ENCODE results near the gene SESN2.

Gene SESN2, protein sequence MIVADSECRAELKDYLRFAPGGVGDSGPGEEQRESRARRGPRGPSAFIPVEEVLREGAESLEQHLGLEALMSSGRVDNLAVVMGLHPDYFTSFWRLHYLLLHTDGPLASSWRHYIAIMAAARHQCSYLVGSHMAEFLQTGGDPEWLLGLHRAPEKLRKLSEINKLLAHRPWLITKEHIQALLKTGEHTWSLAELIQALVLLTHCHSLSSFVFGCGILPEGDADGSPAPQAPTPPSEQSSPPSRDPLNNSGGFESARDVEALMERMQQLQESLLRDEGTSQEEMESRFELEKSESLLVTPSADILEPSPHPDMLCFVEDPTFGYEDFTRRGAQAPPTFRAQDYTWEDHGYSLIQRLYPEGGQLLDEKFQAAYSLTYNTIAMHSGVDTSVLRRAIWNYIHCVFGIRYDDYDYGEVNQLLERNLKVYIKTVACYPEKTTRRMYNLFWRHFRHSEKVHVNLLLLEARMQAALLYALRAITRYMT

DNA sequence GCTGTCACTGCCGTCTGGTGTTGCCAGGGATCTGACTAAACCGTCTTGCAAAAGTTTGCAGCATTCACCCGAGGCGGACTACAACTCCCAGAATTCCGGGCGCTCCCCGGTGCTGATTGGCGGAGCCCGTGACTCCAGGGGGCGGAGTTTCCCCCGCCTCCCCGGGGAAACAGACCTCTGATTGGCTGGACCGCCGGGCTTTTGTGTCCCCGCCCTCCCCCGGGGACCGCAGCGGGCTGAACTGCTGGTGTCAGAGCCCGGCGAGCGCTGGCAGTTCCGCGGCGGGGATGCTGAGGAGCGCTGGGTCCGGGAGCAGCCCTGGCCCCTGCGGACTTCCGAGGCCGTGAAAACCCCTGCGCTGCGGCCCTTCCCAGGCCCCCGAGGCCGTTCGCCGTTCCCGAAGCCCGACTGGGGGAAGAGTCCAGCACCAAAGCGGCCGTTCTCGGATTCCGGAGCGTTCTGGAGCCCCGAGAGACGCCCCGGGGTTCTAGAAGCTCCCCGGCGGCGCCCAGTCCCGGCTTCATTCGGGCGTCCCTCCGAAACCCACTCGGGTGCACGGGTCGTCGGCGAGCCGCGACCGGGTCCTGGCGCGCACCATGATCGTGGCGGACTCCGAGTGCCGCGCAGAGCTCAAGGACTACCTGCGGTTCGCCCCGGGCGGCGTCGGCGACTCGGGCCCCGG is at the start of gene SESN2:
SESN2 (plus strand) TSS at position 267 of the 682 bp plus-strand sequence; CDS start at position 597, 330 bp downstream.
- peak; percentile 100 for DNase-seq

DNA sequence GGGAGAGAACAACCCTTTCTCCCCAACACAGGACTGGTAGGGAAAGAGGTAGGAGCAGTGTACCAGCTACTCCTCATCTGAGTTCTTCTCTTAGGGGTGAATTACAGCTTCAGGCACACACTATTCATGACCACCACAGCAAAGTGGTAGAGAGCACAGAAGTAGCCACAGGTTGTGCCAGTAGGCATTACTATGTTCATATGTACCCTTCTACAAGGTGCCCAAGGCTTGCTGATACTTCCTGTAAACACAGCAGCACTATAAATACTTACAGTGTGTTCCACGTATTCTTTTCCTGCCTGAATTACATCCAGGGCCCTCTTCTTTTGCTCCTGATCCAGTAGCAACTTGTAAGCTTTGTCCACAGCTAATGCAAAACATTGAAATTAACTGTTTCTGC is 49.6 kb upstream of the SESN2 start:
- no peak for DNase-seq

DNA sequence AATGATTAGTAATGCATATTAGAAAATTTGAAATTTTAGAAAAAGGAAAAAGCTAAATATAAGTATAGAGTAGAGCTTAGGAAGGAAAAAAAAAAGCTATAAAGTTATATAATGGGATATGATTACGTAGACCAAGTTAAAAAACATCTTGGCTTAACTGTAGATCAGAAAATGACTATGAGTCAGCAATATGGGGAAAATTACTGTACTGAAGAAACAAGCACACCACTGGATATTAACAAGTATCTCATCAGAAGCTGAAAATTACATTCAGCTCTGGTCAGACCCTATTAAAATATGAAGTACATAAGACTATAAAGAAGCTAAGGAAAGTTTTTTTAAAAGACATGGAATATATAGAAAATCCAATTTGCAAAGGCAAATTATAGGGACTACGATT is 46.0 kb upstream of the SESN2 start:
- no peak for DNase-seq

DNA sequence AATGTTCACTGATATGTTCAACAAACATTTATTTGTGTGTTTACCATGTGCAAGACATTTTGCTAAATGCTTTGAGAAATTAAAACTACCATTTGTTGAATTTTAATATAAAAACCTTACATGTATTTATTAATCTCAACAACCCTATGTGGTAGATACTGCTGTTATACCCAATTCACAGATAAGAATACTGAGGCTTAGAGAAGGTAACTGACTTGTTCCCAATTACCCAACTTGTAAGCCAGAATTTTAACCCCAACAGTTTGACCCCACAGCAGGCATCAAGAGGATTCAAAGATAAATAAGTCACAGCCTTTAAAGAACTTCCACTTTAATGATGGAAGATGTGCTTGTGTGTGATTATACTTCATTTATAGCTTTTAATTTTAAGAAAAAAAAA is 30.2 kb upstream of the SESN2 start:
- DNase-seq, result no peak

DNA sequence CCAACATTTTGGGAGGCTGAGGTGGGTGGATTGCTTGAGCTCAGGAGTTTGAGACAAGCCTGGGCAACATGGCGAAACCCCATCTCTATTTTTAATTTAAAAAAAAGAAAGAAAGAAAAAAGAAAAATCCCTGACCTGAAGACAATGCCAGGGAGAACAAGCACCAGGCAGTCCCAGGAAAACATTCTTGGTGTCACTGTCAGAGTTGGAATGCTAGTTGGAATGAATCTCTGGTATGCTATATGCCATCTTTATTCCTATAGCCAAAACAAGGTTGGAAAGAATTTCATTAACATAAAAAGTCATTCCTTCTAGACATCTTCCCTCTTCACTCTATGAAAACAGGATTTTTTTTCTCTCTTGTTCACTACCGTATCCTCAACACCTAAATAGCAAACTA is 29.3 kb upstream of the SESN2 start:
- DNase-seq, result no peak

DNA sequence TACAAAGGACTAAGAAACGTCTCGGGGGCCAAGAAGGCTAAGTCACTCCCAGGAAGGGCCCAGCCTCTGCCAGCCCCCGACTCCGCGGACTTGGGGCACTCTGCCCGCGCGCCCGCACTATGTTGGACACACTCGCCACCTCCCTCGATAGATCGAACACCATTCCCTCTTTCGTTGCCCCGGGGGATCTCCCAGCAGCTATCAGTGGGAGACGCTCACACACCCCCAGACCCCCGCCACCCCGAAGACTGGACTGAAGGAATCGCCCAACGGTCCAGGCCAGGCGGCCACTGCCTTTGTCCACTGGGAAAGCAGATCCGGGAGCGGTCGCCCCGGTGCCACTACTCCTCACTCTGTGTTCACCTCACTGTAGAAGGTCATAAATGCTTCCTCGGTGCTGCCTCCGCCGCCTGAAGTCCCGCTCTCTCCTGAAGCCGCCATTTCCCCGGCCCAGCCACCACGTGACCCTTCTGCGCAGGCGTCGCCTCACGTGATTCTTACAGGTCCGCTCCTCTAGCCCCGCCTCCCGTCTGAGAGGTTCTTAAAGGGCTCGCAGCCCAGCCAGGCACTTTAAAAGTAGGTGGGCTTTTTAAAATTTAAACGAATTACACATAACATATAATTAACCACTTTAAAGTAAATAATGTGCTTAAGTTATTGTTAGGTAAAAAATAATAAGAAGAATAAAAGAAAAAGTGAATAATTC is 26.6 kb upstream of the SESN2 start, which contains the start of gene DNAJC8:
DNAJC8 (minus strand) TSS at position 472 of the 706 bp plus-strand sequence; CDS start at position 441, 31 bp downstream.
- DNase-seq, result peak; percentile 95

DNA sequence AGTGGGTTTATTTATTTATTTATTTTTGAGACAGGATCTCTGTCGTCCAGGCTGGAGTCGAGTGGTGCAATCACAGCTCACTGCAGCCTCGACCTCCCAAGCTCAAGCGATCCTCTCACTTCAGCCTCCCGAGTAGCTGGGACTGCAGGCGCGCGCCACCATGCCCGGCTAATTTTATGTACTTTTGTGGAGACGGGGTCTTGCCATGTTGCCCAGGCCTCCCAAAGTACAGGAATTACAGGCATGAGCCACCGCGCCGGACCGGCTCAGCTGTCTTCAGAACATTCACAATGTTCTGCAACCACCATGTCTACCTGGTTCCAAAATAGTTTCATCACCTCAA is 26.1 kb upstream of the SESN2 start:
- no peak for DNase-seq

DNA sequence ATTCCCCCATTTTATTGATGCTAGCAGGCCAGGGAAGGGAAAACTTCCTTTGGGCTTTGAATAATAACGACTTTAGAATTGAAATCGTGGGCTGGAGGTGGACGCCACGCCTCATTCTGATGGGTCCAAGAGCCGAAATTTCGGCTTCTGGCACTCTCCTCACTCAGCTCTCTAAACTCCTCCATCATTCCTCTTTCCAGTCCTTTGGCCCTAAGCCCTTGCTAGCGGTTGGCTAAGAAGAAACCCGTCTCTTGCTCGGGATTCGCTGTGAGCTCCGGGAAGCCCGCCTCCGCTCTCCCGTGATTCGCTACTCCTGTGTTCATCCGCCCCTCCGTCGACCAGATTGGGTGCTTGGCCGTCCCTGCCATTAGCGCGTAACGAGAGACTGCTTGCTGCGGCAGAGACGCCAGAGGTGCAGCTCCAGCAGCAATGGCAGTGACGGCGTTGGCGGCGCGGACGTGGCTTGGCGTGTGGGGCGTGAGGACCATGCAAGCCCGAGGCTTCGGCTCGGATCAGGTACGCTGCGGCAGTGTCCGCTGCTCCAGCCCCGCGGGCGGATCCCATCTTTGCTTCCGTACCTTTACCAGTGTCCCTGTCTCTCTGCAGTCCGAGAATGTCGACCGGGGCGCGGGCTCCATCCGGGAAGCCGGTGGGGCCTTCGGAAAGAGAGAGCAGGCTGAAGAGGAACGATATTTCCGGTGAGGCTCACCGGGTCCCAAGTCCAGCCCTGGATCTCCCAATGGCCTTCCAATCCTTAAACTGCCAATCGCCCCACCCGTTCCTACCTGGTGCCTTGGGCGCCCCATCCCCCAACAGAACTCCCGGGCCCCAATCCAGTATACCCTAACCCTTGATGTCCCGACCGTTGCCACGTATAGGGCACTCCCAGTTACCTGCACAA is 23.3 kb upstream of the SESN2 start, which contains the start of gene ATP5IF1:
ATP5IF1 (plus strand) TSS at position 370 of the 901 bp plus-strand sequence; CDS start at position 430, 60 bp downstream.
- DNase-seq, result peak; percentile 98

DNA sequence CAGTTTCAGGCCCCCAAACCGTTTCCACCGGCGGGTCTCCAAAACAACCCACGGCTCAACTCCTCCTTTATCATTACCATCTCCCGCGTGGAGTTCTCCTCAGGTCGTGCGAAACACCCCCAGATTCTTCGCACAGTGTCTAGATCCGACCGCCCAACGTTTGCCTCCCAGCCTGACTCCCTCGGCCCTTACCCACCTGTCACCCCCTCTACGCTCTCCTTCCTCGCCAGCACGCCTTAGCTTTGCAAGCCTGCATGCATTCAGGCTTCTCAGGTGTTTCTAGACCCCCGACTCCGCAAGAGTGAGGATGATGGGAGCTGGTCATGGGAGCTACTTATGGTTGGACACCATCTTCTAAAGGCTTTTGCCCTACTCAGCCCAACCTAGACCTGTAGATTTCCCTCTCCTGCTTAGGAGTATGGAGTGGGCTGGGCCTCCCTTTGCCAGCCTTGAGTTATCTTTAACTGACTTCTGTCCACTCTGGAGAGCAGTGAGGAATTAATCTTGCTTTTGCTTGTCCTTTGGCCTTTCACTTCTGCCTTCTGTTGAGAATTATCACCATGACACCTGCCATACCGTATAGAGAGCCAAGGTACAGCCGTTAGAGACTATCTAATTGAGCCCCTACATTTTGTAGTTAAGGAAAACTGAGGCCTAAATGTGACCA is 22.5 kb upstream of the SESN2 start:
- DNase-seq, result no peak

DNA sequence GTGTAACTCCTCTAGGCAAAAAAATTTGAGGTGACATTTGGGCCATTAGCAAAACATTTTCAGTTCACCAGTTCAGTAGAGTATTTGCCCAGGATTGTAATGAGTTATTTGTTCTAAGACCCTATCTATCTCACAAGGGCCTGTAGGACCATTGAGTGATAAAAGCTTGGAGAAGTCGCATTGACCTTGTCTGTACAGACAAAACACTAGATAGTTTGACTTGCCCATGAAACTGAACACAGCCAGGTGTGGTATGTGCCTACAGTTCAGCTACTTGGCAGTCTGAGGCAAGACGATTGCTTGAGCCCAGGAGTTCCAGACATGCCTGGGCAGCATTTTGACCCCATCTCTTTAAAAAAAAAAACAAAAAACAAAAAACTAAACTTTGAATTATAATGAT is 20.3 kb upstream of the SESN2 start:
- DNase-seq, result no peak

DNA sequence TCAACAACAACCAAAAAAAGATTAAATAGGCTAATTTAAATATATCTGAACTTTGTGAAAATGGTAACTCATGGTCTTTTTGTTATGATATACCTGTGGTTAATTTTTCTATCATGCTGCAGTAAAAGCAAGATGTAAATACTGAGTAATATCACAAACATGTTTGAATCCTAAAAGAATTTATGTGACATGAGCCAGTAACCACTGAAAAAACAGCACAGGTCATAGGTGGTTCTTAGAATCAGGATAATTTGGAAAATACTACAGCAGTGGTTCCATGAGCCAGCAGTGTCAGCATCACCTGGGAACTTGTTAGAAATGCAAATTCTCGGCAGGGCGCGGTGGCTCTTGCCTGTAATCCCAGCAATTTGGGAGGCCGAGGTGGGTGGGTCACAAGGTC is 19.3 kb upstream of the SESN2 start:
- no peak for DNase-seq

DNA sequence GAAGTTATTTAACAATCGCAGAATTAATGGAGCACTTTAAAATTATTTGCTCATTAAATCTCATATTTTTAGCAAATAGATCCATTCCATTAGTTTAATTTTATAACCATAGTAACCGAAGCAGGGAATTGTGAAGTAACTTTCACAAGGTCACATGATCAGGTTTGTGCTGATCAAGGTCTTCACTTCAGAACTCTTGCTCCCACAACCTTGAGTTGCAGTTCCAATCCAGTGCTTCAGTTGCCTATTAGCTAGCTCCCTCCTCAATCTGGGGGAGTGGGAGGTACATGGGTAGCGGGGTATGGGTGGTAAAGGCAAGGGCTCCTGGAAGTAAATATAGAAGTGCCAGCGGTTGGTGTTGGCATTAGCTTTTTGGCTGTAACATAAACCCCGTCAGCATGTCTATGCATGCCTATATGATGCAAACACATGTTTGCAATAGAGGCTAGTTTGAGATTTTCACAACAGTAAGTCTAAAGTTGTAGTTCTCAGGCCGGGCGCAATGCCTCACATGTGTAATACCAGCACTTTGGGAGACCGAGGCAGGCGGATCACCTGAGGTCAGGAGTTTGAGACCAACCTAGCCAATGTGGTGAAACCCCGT is 17.6 kb upstream of the SESN2 start:
- no peak for DNase-seq

DNA sequence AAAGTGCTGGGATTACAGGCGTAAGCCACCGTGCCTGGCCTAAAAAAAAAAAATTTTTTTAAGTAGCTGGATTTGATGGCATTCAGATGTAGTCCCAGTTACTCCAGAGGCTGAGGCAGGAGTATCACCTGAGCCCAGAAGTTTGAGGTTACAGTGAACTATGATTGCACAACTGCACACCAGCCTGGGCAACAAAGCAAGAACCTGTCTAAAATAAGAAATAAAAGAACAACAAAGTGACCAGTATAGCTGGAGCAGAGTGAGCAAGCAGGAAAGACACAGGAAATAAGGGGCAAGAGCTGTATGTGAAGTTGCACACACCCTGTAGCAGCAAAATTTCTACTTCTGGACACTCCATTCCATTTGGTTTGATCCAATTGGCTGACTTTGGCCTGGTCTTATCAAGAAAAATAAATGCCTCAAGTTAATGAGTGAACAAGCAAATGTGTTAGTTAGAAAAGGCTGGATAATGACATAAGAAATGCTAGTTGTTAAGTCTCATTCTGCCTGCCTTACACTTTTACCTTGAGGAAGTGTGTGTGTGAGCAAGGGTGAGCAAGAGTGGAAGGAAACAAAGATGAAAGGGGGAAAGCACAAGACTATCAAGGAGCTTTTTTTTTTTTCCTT is 15.5 kb upstream of the SESN2 start:
- no peak for DNase-seq

DNA sequence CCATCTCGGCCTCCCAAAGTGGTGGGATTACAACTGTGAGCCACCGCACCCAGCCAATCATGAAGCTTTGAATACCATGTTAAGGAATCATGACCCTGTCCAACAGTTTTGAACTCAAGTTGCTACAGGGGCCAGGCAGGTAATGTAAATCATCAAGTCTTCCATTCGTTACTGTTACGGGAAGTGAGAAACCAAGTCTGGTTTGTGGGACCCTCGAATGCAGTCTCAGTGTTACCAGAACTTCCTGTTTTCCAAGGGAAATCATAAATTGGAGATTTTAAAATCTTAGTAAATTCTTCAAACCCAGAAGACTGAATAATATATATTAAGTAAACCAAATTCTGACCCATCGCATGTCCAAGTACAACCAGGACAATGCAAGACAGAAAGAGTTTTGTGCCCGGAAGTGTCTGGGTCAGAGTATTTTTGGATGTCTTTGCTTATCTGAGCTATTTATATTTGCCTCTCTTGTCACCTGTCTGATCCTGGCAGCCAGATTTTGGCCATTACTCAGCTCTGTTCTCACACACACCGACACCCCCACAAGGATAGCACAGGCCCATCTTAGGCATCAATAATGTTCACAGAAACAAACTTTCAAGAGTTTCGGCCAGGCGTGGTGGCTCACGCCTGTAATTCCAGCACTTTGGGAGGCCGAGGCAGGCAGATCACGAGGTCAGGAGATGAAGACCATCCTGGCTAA is 14.6 kb upstream of the SESN2 start:
- no peak for DNase-seq

DNA sequence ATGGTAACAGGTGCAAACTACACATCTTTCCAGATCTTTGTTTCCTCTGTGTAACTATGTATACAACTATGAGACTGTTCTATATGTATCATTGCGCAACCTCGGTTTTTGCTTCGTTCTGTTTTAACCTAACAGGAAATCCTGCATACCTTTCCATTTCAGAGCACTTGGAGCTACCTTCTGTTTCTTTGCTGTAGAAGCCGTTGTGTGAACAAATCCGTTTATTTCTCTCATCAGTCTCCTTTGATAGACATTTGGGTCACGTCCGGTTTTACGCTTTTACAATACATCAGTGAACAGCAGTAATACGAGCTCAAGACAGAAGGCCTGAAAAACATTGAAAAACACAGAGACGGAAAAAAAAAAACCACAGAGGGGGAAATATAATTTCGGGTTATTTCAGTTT is 12.9 kb upstream of the SESN2 start:
- peak; percentile 82 for DNase-seq

DNA sequence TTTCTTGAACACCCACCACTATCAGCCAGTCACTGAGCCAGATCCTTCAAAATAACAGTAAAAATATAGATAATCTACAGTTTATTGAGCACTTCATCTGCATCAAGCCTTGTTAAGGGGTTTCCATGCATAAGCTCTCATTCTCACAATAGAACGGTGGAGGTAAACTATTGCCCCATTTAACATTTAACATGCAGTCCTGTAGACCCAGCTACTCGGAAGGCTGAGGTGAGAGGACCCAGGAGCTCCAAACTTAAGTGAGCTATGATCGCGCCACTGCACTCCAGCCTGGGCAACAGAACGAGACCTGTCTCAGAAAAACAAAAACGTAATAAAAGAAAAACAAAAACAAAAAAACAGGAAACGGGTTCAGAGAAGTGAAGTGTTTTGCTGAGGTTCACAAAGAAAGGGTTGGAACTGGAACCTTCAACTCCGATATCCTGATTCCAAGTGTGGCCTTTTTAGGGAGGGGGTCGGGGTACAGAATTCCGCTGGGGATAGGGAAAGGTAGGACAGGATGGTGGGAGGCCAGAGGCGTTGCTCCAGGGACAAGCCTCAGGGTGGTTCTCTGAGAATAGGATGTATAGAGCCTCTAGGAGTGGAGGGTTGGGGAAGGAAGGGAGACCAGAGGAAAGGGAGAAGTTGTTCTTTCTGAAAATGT is 11.6 kb upstream of the SESN2 start:
- DNase-seq, result no peak

DNA sequence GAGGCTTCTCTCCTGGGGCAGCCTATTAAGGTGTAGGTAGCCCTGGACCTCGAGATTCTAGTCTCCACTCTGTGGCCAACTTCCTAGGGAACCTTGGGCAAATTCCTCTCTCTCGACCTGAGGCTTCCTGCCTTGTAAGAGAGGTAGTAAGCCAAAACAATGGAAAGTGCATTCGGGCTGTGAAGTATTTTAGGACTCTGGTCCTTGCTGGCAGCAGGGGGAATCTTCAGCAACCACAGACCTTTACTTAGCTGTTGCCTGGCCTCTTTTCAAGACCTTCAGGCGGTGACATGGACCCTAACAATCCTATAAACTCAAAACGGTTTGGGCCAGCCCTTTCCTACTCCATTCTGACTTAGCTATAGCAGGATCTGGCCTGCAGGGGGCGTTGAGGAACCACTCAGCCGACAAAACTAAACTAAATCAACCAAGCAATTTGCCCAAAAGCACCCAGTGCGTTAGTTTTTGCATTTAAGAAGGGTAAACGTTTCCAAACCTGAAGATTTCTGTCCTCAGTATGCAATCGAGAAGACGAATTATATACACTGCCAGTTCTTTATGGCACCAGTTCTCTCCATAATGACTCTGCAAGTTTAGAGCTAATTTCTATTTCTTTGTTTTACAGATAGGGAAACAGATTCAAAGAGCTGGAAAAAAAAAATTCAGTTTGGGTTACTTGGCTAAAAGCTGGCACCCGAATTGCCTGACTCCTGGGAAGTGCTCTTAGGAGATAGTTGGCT is 10.9 kb upstream of the SESN2 start:
- DNase-seq, result peak; percentile 90

DNA sequence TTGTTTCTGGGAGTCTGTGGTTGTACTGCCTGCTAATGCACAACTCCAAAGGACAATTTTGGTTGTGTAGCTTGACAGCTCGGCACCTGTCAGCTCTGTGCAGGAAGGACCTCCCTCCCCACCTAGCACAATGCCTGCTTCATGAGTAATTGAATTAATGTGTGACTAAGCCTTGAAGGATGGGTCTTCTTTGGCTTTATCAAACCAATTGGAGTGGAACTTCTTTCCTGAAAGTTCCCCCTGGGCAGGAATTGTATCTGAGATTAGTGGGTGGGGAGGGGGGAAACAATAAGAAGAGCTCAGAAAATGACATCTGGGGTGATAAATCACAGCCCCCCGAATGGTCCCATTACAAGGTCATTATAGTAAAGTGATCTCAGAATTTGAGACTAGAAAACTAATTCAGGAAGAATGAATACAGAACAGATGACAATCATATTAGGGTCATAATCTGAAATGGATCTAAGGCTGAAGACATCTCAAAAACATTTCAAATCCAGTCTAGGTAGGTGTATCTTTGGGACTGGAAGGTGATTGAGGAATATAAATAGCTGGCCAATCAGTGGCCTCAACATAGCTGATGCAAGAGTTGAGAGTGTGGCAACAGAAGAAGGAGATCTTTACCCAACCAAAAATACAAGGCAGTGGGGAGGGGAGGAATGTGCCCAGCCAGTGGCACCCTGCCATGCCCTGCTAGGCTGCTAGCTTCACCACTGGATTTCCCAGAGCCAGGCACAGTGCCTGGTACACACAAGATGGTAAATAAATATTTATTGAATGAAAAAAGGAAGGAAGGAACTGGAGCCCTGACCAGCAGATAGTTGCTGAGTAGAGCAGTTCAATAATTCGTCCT is 10.1 kb upstream of the SESN2 start:
- DNase-seq, result peak; percentile 65
